Neuronal stem cell (in vitro differentiated cells): ENCODE results near the gene CUBN.
A peak's percentile ranks its signal among the peaks of the same experiment; 100 is the strongest.

Experiments used
- DNase-seq: peaks from one replicate; pipeline ENCODE4 v3.0.0-alpha.2; 2013; ENCODE audit warnings: low spot score
- H2AFZ ChIP-seq: one replicate; pipeline ENCODE4 v1.6.1; 2013; ENCODE audit warnings: mild to moderate bottlenecking, low read length, inconsistent platforms
- H2AK5ac ChIP-seq: 2 replicates; pipeline ENCODE4 v1.6.1; 2013; ENCODE audit warnings: low read depth, mild to moderate bottlenecking, inconsistent platforms, low read length, moderate library complexity, mixed read lengths
- H2BK120ac ChIP-seq: 2 replicates; pipeline ENCODE4 v1.6.1; 2013; ENCODE audit warnings: low read depth, mild to moderate bottlenecking, inconsistent platforms, low read length, moderate library complexity, mixed read lengths
- H2BK12ac ChIP-seq: one replicate; pipeline ENCODE4 v1.6.1; 2013; ENCODE audit warnings: low read length, inconsistent platforms
- H2BK15ac ChIP-seq: 2 replicates; pipeline ENCODE4 v1.6.1; 2013; ENCODE audit warnings: mild to moderate bottlenecking, low read length, inconsistent platforms, mixed read lengths
- H2BK5ac ChIP-seq: one replicate; pipeline ENCODE4 v1.6.1; 2013; ENCODE audit warnings: inconsistent platforms, mild to moderate bottlenecking, low read length, moderate library complexity
- H3K14ac ChIP-seq: one replicate; pipeline ENCODE4 v1.6.1; 2013; ENCODE audit warnings: low read length, inconsistent platforms
- H3K18ac ChIP-seq: 2 replicates; pipeline ENCODE4 v1.6.1; 2013; ENCODE audit warnings: low read length, inconsistent platforms
- H3K23ac ChIP-seq: 2 replicates; pipeline ENCODE4 v1.6.1; 2013; ENCODE audit warnings: low read depth, mild to moderate bottlenecking, mixed read lengths, low read length, inconsistent platforms; ENCODE audit not compliant: poor library complexity
- H3K27ac ChIP-seq: replicated peaks from 3 replicates; pipeline ENCODE4 v1.5.1; 2013; ENCODE audit warnings: low read length, inconsistent platforms
- H3K27me3 ChIP-seq, 3 experiments: 2 replicates each; pipeline ENCODE4 v1.6.1; 2013; ENCODE audit warnings: low read length in 3 of 3, mild to moderate bottlenecking in 2 of 3, inconsistent platforms in 1 of 3, low read depth in 1 of 3, mixed read lengths in 1 of 3, moderate library complexity in 1 of 3; ENCODE audit not compliant: control insufficient read depth in 3 of 3, insufficient read depth in 3 of 3
- H3K36me3 ChIP-seq, 2 donors: replicated peaks in 1 of 2; 2 replicates each; pipeline ENCODE4 v1.6.1; 2013; ENCODE audit warnings: low read length in 2 of 2; ENCODE audit not compliant: control insufficient read depth in 2 of 2, insufficient read depth in 2 of 2
- H3K4ac ChIP-seq: 2 replicates; pipeline ENCODE4 v1.6.1; 2013; ENCODE audit warnings: inconsistent platforms, mild to moderate bottlenecking, low read length, moderate library complexity
- H3K4me1 ChIP-seq, 2 donors: 1 replicate in 1 of 2; 2 replicates in 1 of 2; pipeline ENCODE4 v1.6.1; 2013; ENCODE audit warnings: low read length in 2 of 2, low read depth in 1 of 2; ENCODE audit not compliant: control insufficient read depth in 2 of 2, insufficient read depth in 1 of 2
- H3K4me2 ChIP-seq: one replicate; pipeline ENCODE4 v1.6.1; 2013; ENCODE audit warnings: mild to moderate bottlenecking, low read length, inconsistent platforms; ENCODE audit not compliant: insufficient read depth, poor library complexity, severe bottlenecking
- H3K4me3 ChIP-seq, 2 donors: 2 replicates each; pipeline ENCODE4 v1.5.1; 2013; ENCODE audit warnings: low read length in 2 of 2, mild to moderate bottlenecking in 2 of 2, inconsistent platforms in 1 of 2, moderate library complexity in 1 of 2
- H3K79me1 ChIP-seq: one replicate; pipeline ENCODE4 v1.6.1; 2013; ENCODE audit warnings: low read depth, mild to moderate bottlenecking, inconsistent platforms, low read length, moderate library complexity
- H3K9ac ChIP-seq: one replicate; pipeline ENCODE4 v1.6.1; 2013; ENCODE audit warnings: mild to moderate bottlenecking, low read depth, low read length, inconsistent platforms; ENCODE audit not compliant: poor library complexity
- H3K9me3 ChIP-seq, 2 donors: replicated peaks in 1 of 2; 2 replicates each; pipeline versions ENCODE3 to v1.6.1; 2013; ENCODE audit warnings: low read length in 2 of 2, mild to moderate bottlenecking in 2 of 2, inconsistent platforms in 1 of 2, low read depth in 1 of 2, mixed read lengths in 1 of 2, moderate library complexity in 1 of 2; ENCODE audit not compliant: control insufficient read depth in 2 of 2, insufficient read depth in 1 of 2
- H4K8ac ChIP-seq: one replicate; pipeline ENCODE4 v1.6.1; 2013; ENCODE audit warnings: low read depth, mild to moderate bottlenecking, inconsistent platforms, low read length, moderate library complexity
- H4K91ac ChIP-seq: one replicate; pipeline ENCODE4 v1.6.1; 2013; ENCODE audit warnings: low read length, low read depth, mild to moderate bottlenecking, inconsistent platforms; ENCODE audit not compliant: poor library complexity
- WGBS, 2 donors: extraction: QIAGEN DNeasy Blood & Tissue Kit; methylation state at CpG; one replicate each; pipeline ENCODE4 v1.1.7; 2013; ENCODE audit warnings: missing lambda C conversion rate in 2 of 2, mixed read lengths in 1 of 2; ENCODE audit not compliant: insufficient read length in 2 of 2, insufficient replicate concordance in 1 of 2; ENCODE audit errors: extremely low coverage in 2 of 2; 5-methylcytosine and 5-hydroxymethylcytosine counted together

Gene CUBN

DNA sequence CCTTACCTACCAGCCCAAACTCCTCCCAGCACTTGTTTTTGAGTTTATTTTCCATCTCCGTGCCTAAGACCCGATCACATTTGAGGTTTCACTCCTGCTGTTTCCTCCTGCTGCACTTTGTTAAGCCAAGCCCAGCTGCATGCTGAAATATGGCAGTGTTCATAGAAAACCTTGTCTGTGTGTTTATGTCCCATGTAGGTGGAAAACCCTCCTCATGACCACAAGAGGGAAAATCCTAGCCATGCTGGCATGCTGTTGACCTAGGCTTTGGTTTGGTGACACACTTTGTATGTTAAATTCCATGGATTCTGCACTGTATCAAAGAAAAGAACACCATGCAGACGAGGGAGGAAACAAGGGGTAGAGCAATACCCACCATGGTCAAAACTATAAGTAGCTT, 154.4 kb downstream of the CUBN start:
- peaks cover 0 to 1% of the 10 kb centered on the region in 2 donors for H3K4me1 ChIP-seq
- H3K14ac ChIP-seq: no peak overlapping the region
- H3K4ac ChIP-seq: no peak overlapping the region
- H3K9me3 ChIP-seq: peaks cover 5 to 10% of the 10 kb centered on the region in 2 donors
- no peak overlapping the region for H2BK15ac ChIP-seq
- no peak overlapping the region for H3K9ac ChIP-seq
- no peak overlapping the region for H3K4me3 ChIP-seq
- H3K18ac ChIP-seq: no peak overlapping the region
- no peak for DNase-seq
- no peak overlapping the region for H2BK12ac ChIP-seq
- H3K79me1 ChIP-seq: no peaks in the 10 kb centered on the region
- H2BK120ac ChIP-seq: no peak overlapping the region
- H3K36me3 ChIP-seq: no peaks in the 10 kb centered on the region
- no peak overlapping the region for H4K91ac ChIP-seq
- H3K27me3 ChIP-seq: no peaks in the 10 kb centered on the region
- H3K27ac ChIP-seq: no peak overlapping the region
- H4K8ac ChIP-seq: no peak overlapping the region
- H2AFZ ChIP-seq: no peak overlapping the region
- no peak overlapping the region for H3K23ac ChIP-seq
- H3K4me2 ChIP-seq: no peak overlapping the region
- H2BK5ac ChIP-seq: no peak overlapping the region
- no CpG with 5 or more reads among the region's 3 CpGs for WGBS, 2 donors
- H2AK5ac ChIP-seq: no peak overlapping the region

DNA sequence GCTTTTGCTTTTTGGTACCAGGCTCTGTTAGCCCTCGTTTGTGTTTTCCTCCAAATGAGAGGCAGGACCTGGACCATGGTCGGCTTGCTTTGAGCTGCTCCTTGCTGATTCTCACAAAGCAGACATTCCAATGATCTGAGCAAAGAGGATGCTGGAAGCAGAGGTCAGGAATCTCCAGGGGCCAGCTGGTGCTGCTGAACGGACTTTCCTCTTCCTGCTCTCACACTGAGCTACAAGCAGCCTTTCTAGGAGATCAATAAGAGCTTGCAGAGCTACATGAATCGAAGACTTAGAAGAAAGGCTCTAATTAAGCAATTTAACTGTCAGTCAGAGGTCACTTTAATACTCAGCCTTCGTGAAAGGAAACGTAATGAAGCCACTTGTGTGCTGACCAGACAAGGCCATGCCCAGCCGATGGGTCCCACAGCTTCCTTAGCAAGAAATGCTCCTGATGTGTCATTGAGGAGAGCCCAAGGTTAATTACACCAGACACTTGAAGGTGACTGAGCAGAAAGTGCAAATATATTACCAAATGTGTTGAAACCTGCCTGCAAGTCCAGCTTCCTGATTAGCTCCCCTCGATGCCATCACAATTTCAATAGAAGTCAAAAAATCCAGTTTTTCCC, 161.1 kb downstream of the CUBN start:
- Histone ChIP-seq H3K27ac (peak overlapping the region; percentile 66), H3K14ac (no peak overlapping the region), H2BK15ac (no peak overlapping the region), H3K9ac (no peak overlapping the region), H3K9me3 (no peaks in the 10 kb centered on the region), H4K91ac (no peak overlapping the region), H2AK5ac (no peak overlapping the region), H3K23ac (no peak overlapping the region), H3K4me2 (peak overlapping the region; percentile 37), H3K18ac (no peak overlapping the region), H2BK120ac (no peak overlapping the region), H3K4me3 (peak overlapping the region in 1 of 2 donors; percentile 13), H3K36me3 (no peaks in the 10 kb centered on the region), H3K4me1 (peaks cover 19 to 28% of the 10 kb centered on the region in 2 donors), H2BK12ac (no peak overlapping the region), H3K27me3 (no peaks in the 10 kb centered on the region), H3K4ac (no peak overlapping the region), H3K79me1 (no peaks in the 10 kb centered on the region), H2BK5ac (no peak overlapping the region), H4K8ac (no peak overlapping the region), H2AFZ (peak overlapping the region; percentile 17)
- WGBS, 2 donors: no CpG with 5 or more reads among the region's 8 CpGs
- peak; percentile 75 for DNase-seq

DNA sequence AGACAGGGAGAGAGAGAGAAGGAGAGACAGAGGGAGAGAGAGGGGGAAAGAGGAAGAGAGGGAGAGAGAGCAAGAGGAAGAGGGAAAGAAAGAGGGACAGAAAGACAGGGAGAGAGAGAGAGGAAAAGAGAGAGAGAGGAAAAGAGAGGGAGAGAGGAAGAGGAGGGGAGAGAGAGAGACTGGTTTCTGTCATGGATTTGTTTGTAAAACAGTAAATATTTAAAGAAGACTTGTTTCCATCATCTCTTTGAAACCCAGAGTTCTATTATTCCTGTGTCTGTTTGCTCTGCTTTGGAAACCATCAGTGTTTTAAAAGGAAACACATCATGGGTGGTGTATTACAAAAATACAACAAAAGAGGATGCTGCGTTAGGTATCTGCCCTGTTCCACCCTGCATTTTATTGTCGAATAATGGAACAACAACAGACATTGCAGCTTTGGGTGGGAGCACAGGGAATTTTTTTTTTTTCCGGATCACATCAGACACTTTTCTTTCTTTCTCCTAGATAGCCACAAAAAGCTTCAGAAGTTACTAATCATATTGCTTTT, 161.7 kb downstream of the CUBN start:
- Histone ChIP-seq H3K9ac (no peak overlapping the region), H2AFZ (peak overlapping the region; percentile 17), H2BK120ac (no peak overlapping the region), H3K4me2 (peak overlapping the region; percentile 37), H3K27ac (peak overlapping the region; percentile 66), H3K79me1 (no peaks in the 10 kb centered on the region), H2AK5ac (no peak overlapping the region), H3K9me3 (no peaks in the 10 kb centered on the region), H3K14ac (no peak overlapping the region), H3K4ac (no peak overlapping the region), H3K36me3 (no peaks in the 10 kb centered on the region), H3K23ac (no peak overlapping the region), H2BK15ac (no peak overlapping the region), H4K8ac (no peak overlapping the region), H3K4me1 (peaks cover 19 to 28% of the 10 kb centered on the region in 2 donors), H2BK5ac (no peak overlapping the region), H2BK12ac (no peak overlapping the region), H4K91ac (no peak overlapping the region), H3K4me3 (peak overlapping the region in 1 of 2 donors; percentile 13), H3K27me3 (no peaks in the 10 kb centered on the region), H3K18ac (no peak overlapping the region)
- WGBS, 2 donors: no CpG with 5 or more reads among the region's 3 CpGs
- DNase-seq: no peak

DNA sequence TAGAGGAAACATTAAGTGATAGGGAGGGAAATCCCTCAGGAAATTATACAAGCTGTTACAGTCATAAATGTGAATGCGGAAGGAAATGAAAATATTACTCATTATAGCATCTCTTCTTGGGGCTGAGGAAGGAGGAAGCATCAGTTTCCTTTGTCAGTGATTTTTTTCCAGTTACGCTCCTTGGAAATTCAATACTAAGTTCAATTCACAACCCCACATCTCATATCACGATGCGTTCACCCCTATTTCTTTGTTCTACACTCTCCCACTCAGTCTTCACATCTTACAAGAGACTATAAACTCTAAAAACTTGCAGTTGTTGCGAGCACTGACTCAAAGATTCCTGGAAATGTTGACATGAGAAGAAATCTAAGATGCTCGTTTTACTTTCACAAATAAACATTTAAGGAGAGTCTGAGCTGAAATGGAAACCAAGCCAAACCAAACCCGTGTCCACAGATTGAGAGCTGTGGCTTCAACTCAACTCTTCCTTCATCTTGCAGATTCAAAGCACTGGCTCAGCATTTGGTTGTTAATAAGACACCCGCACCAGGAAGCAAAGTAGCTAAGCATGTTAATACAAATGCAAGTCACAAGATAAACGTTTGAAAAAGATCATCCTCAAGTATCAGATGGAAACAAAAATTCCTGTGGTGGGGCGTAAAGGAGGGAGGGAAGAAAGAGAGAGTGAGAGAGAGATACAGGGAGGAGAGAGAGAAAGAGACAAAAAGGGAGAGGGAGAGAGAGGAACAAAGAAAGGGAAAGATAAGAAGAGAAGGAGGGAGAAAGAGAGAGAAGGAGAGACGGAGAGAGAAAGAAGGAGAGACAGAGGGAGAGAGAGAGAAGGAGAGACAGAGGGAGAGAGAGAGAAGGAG, 162.4 kb downstream of the CUBN start:
- H2BK120ac ChIP-seq: no peak overlapping the region
- no peak overlapping the region for H3K4me3 ChIP-seq
- no peaks in the 10 kb centered on the region for H3K27me3 ChIP-seq

More for the DNA sequence above, 162.4 kb downstream of the CUBN start:
- Histone ChIP-seq H3K14ac (no peak overlapping the region), H2BK15ac (no peak overlapping the region), H3K36me3 (no peaks in the 10 kb centered on the region), H2BK12ac (no peak overlapping the region), H2BK5ac (no peak overlapping the region), H3K4me1 (peaks cover 19 to 28% of the 10 kb centered on the region in 2 donors), H3K18ac (no peak overlapping the region), H4K91ac (no peak overlapping the region), H4K8ac (no peak overlapping the region), H3K27ac (no peak overlapping the region), H3K9me3 (no peaks in the 10 kb centered on the region), H3K4me2 (no peak overlapping the region), H2AK5ac (no peak overlapping the region), H3K9ac (no peak overlapping the region), H3K4ac (no peak overlapping the region), H2AFZ (peak overlapping the region; percentile 3), H3K79me1 (no peaks in the 10 kb centered on the region), H3K23ac (no peak overlapping the region)
- DNase-seq: no peak
- WGBS, 2 donors: no CpG with 5 or more reads among the region's 11 CpGs
